HL-60 (cell line): ENCODE measurements around the gene IQCH.
A peak's percentile ranks its signal among the peaks of the same experiment; 100 is the strongest.

Source experiments
- DNase-seq, 2 experiments: peaks; one replicate each; pipeline ENCODE4 v3.0.0-alpha.2; 2010 to 2020; ENCODE audit warnings: low read depth in 1 of 2, low spot score in 1 of 2
- H3K27ac ChIP-seq: fragments of 250-450 bp; sonication (Bioruptor Pico); replicated peaks from 2 replicates; pipeline ENCODE4 v1.5.1; 2020; ENCODE audit warnings: mild to moderate bottlenecking, moderate library complexity
- H3K27me3 ChIP-seq: fragments of 250-450 bp; sonication (Bioruptor Pico); 2 replicates; pipeline ENCODE4 v1.5.1; 2021; ENCODE audit warnings: mild to moderate bottlenecking, moderate library complexity; ENCODE audit not compliant: insufficient read depth, poor library complexity, severe bottlenecking
- H3K4me3 ChIP-seq: replicated peaks from 2 replicates; pipeline ENCODE4 v1.5.1; 2011; ENCODE audit warnings: mild to moderate bottlenecking, control low read depth, low read length; ENCODE audit not compliant: insufficient read depth
- GABPA ChIP-seq: IDR thresholded peaks from 2 replicates; pipeline ENCODE4 v1.6.1; 2012; ENCODE audit warnings: low read depth
- POLR2AphosphoS5 ChIP-seq: IDR thresholded peaks from 2 replicates; pipeline ENCODE4 v1.6.1; 2012; ENCODE audit warnings: low read depth
- SPI1 ChIP-seq: IDR thresholded peaks from 2 replicates; pipeline ENCODE4 v1.6.1; 2012; ENCODE audit warnings: low read depth, mild to moderate bottlenecking, borderline replicate concordance
- TF ChIP-seq, protein P1 (sequence below): IDR thresholded peaks from one replicate; pipeline ENCODE4 v1.5.1; 2011; ENCODE audit warnings: low read length, control low read depth, inconsistent platforms; ENCODE audit not compliant: insufficient read depth
- TF ChIP-seq, protein P2 (sequence below): IDR thresholded peaks from 2 replicates; pipeline ENCODE4 v1.6.1; 2012; ENCODE audit warnings: low read depth; ENCODE audit not compliant: insufficient replicate concordance

The IQCH gene

DNA sequence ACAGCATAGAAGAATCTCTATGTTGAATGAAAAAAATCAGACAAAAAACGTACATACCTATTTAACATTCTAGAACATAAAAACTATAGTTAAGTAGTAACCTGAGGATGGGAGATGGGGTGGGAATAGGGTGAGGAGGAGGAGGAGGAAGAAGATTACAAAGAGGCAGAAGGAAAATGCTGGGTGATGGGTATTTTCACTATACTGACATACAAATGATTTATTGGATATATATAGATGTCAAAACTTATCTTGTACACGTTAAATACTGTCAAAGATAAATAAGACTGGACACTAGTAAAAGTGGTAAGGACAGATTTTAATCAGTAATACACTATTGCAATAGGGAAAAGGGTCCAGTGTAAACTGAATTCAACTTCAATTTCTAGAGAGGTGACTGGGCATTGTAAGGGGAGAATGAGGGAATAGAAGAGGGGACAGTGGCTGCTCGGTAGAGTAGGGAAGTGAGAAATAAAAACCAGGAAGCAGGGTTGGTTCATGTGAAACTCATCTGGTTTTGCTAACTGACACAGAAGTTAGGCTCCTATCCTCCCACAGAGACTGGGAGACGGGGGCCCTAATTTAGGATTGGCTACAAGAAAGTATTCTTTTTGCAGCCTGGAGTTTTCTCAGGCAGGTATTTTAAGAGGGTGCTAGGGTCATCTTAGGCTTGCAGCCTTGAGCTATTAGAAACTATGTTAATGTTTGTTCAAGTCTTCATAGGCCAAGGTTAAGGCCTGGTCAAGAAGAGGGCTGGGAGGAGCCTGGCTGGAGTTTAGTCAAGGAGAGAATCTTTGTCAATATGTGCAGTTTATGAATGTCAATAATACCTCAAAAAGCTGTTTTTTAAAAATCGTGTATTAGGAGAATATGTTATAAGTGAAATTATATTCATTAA is 251.3 kb downstream of the IQCH start:
- no peaks in the 10 kb centered on the region for H3K27me3 ChIP-seq

DNA sequence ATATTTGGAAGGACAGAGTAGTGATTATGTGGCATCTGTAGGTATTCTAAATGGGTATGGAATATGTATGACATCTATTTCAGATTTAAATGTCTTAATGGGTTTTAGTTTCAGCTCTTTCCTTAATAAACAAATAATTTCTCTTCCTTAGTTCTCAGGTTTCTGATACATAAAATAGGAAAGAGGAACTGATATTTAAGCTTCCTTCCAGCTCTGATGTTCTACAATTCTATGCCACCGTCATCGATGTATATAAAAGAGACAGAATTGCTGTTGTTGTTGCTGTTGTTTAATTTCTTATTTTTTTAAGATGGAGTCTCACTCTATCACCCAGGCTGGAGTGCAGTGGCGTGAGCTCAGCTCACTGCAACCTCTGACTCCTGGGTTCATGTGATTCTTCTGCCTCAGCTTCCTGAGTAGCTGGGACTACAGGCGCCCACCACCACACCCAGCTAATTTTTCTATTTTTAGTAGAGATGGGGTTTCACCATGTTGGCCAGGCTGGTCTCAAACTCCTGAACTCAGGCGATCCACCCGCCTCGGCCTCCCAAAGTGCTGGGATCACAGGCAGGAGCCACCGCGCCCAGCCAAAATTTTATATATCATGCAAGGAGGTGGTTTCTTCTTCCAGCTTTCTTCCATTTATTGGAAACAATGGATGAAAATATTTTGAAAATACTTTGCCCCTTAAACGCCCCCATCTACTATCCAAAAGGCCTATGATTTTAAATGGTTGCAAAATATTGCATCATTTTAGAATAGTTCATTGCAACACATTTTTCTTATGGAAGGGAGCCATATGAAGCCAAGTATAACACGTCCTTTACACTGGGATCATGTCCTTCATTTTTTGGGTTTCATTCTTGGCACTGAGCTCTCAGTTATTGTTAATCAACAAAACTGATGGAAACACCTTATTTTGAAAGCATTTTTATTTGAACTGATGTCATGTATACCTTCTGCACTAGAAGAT is 252.5 kb downstream of the IQCH start:
- DNase-seq: peak in 1 of 2 experiments; percentile 58
- H3K4me3 ChIP-seq: no peak overlapping the region
- peak overlapping the region; percentile 61 for H3K27ac ChIP-seq
- TF ChIP-seq SPI1 (peak; percentile 83), GABPA (no peak)
- H3K27me3 ChIP-seq: no peaks in the 10 kb centered on the region

More for the DNA sequence above, 251.3 kb downstream of the IQCH start:
- no peak for TF ChIP-seq POLR2AphosphoS5
- TF ChIP-seq SPI1: peak; percentile 67
- no peak overlapping the region for H3K4me3 ChIP-seq
- DNase-seq: peak in 1 of 2 experiments; percentile 25
- H3K27ac ChIP-seq: peak overlapping the region; percentile 61

DNA sequence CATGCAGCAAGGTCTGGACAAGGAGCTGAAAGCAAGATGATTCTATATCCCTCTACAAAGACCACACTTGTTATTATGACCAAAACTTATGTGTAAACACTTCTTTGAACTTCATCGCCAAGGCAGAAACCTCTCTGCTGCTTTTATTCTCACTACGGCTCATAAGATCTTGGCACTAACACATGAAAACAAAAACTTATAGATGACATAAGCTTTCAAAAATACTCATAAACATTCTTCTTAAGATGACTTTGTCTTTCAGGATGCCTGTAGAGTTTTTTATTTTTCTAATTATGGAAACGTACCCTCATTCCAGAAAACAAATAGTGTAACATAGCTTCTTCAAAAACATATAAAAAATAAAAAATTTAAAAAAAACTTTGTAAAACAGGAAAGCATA is 253.8 kb downstream of the IQCH start:
- no peaks in the 10 kb centered on the region for H3K27me3 ChIP-seq
- DNase-seq: no peak
- no peak overlapping the region for H3K4me3 ChIP-seq
- TF ChIP-seq, protein P1, sequence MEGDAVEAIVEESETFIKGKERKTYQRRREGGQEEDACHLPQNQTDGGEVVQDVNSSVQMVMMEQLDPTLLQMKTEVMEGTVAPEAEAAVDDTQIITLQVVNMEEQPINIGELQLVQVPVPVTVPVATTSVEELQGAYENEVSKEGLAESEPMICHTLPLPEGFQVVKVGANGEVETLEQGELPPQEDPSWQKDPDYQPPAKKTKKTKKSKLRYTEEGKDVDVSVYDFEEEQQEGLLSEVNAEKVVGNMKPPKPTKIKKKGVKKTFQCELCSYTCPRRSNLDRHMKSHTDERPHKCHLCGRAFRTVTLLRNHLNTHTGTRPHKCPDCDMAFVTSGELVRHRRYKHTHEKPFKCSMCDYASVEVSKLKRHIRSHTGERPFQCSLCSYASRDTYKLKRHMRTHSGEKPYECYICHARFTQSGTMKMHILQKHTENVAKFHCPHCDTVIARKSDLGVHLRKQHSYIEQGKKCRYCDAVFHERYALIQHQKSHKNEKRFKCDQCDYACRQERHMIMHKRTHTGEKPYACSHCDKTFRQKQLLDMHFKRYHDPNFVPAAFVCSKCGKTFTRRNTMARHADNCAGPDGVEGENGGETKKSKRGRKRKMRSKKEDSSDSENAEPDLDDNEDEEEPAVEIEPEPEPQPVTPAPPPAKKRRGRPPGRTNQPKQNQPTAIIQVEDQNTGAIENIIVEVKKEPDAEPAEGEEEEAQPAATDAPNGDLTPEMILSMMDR: no peak
- TF ChIP-seq, protein P2, sequence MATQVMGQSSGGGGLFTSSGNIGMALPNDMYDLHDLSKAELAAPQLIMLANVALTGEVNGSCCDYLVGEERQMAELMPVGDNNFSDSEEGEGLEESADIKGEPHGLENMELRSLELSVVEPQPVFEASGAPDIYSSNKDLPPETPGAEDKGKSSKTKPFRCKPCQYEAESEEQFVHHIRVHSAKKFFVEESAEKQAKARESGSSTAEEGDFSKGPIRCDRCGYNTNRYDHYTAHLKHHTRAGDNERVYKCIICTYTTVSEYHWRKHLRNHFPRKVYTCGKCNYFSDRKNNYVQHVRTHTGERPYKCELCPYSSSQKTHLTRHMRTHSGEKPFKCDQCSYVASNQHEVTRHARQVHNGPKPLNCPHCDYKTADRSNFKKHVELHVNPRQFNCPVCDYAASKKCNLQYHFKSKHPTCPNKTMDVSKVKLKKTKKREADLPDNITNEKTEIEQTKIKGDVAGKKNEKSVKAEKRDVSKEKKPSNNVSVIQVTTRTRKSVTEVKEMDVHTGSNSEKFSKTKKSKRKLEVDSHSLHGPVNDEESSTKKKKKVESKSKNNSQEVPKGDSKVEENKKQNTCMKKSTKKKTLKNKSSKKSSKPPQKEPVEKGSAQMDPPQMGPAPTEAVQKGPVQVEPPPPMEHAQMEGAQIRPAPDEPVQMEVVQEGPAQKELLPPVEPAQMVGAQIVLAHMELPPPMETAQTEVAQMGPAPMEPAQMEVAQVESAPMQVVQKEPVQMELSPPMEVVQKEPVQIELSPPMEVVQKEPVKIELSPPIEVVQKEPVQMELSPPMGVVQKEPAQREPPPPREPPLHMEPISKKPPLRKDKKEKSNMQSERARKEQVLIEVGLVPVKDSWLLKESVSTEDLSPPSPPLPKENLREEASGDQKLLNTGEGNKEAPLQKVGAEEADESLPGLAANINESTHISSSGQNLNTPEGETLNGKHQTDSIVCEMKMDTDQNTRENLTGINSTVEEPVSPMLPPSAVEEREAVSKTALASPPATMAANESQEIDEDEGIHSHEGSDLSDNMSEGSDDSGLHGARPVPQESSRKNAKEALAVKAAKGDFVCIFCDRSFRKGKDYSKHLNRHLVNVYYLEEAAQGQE: no peak
- TF ChIP-seq GABPA: no peak
- TF ChIP-seq POLR2AphosphoS5: no peak
- no peak for TF ChIP-seq SPI1
- H3K27ac ChIP-seq: no peak overlapping the region

DNA sequence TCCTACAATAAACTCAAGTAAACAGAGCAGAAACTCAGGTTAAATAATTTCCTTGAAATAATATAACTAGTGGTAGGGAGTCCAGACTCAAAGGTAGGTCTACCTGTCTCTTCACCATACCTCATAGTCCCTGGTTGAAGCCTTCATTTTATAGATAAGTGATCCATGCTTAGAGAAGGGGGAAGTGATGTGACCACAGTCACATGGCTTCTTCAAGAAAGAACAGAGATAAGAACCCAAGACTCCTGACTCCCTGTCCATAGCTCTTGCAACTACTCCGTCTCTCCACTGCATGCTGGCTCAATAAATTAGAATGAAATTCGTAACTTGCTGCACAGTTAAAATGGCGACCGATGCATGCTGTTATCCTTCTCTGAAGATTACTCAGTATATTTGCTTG is 255.3 kb downstream of the IQCH start:
- Histone ChIP-seq H3K27me3 (no peaks in the 10 kb centered on the region), H3K27ac (peak overlapping the region; percentile 26; the same call in 1 of the 2 replicates), H3K4me3 (no peak overlapping the region)
- peak in 1 of 2 experiments; percentile 48 for DNase-seq
- peak; percentile 76 for TF ChIP-seq SPI1
- TF ChIP-seq, protein P1: no peak

DNA sequence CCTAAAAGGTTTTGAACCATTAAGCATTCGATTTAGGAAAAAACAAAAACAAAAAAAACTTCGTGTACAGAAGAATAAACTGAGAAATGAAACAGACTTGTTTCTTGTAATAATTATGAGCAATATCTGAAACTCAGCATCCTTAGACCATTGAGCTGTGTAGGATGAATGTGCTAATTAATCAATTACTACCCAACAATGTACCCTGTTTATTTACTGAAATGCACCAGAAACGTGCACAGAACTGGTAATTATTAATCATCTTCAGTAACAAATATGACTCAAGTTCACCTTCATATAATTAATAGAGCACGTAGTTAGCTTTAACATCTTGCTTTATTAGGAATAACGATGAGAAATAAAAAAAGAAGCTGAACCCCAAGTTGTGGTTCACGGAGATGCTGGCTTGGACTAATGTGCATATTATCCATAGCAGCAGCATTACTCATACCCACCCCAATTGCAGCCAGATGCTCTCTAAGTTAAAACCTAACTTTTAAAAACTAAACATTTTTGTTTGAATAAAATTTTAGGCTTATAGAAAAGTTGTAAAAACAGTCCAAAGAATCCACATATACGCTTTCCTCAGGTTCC is 256.1 kb downstream of the IQCH start:
- TF ChIP-seq GABPA (no peak), SPI1 (no peak)
- TF ChIP-seq, protein P1: no peak
- TF ChIP-seq, protein P2: no peak
- H3K27ac ChIP-seq: no peak overlapping the region; the same call in 1 of the 2 replicates
- H3K4me3 ChIP-seq: no peak overlapping the region
- no peaks in the 10 kb centered on the region for H3K27me3 ChIP-seq
- no peak for DNase-seq
